ENCODE results near the gene ARHGAP15.

ARHGAP15 gene

DNA sequence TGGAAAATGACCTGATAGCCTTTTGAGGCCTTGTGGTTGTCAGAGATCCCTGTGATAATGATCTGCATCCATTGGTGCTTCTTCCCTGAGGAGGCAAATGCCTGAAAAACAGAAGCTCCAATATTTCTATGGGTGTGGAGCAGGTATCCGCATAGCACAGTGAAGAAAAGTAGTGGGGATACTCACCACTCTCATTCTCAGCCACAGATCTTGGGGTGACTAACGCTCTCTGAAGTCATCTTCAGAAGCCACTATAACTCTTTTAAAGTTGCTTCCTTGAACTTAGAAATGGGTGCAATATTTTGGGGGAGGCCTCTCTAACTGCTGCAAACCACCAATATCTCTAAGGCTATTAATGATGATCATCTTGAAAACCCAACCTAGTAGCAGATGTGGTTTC lies 46.2 kb downstream of the ARHGAP15 start:
- DNase-seq (ENCODE audit: low read depth): no peak
- no peak overlapping the region for H3K4me3 ChIP-seq (ENCODE audit: control insufficient read depth, low read depth, low read length)
- no peak for TF ChIP-seq CTCF (IDR thresholded peaks at IDR 0.05; ENCODE audit: control insufficient read depth, insufficient read depth, low read depth, low read length, missing control alignments)

DNA sequence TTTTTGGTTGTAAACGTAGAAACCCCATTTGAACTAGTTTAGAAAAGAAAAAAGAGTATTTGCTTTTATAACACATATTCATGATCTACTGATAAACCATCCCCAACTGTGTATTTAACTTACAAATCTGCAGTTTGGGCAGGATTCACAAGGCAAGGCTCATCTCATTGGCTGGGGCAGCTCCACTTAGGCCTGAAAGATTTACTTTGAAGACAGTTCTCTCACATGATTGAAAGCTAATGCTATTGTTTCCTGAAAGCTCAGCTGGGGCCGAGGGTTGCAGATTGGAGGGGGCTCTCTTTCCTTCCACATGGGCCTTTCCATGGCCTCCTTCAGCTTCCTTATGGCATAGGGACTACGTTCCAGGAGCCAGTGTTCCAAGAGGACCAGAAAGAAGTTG lies 47.4 kb downstream of the ARHGAP15 start:
- H3K4me3 ChIP-seq (ENCODE audit: control insufficient read depth, low read depth, low read length): no peak overlapping the region
- TF ChIP-seq CTCF (IDR thresholded peaks at IDR 0.05; ENCODE audit: control insufficient read depth, insufficient read depth, low read depth, low read length, missing control alignments): no peak
- DNase-seq (ENCODE audit: low read depth): no peak

- no peak for TF ChIP-seq CTCF (IDR thresholded peaks at IDR 0.05; ENCODE audit: control insufficient read depth, insufficient read depth, low read depth, low read length, missing control alignments)
- DNase-seq (ENCODE audit: low read depth): no peak
- no peak overlapping the region for H3K4me3 ChIP-seq (ENCODE audit: control insufficient read depth, low read depth, low read length)
Measured at GRCh38 chr2:143177096-143177786, 48.0 kb downstream of the ARHGAP15 start.

- TF ChIP-seq CTCF (IDR thresholded peaks at IDR 0.05; ENCODE audit: control insufficient read depth, insufficient read depth, low read depth, low read length, missing control alignments): no peak
- no peak for DNase-seq (ENCODE audit: low read depth)
Measured at GRCh38 chr2:143181494-143181893, 52.3 kb downstream of the ARHGAP15 start.

GRCh38 chr2:143182649-143183048 lies 53.4 kb downstream of the ARHGAP15 start:
- no peak for TF ChIP-seq CTCF (IDR thresholded peaks at IDR 0.05; ENCODE audit: control insufficient read depth, insufficient read depth, low read depth, low read length, missing control alignments)
- DNase-seq (ENCODE audit: low read depth): no peak
- H3K4me3 ChIP-seq (ENCODE audit: control insufficient read depth, low read depth, low read length): no peak overlapping the region

More at GRCh38 chr2:143181494-143181893, 52.3 kb downstream of the ARHGAP15 start:
- H3K4me3 ChIP-seq (ENCODE audit: control insufficient read depth, low read depth, low read length): no peak overlapping the region

GRCh38 chr2:143183804-143184463 lies 54.7 kb downstream of the ARHGAP15 start:
- no peak for DNase-seq (ENCODE audit: low read depth)
- no peak for TF ChIP-seq CTCF (IDR thresholded peaks at IDR 0.05; ENCODE audit: control insufficient read depth, insufficient read depth, low read depth, low read length, missing control alignments)
- no peak overlapping the region for H3K4me3 ChIP-seq (ENCODE audit: control insufficient read depth, low read depth, low read length)

Measured in AG09309 (cell line).